ENCODE measurements around the gene DGKI. TPM values are rescaled to one million over a fixed set of nuclear protein-coding genes. Genes with fewer than 3 reads are reported as not detected.

DGKI gene
- total and polyA plus RNA-seq, 2 of the 4 experiments (the other 2 are of a cell fraction): 3.9 to 15.8 TPM

DNA sequence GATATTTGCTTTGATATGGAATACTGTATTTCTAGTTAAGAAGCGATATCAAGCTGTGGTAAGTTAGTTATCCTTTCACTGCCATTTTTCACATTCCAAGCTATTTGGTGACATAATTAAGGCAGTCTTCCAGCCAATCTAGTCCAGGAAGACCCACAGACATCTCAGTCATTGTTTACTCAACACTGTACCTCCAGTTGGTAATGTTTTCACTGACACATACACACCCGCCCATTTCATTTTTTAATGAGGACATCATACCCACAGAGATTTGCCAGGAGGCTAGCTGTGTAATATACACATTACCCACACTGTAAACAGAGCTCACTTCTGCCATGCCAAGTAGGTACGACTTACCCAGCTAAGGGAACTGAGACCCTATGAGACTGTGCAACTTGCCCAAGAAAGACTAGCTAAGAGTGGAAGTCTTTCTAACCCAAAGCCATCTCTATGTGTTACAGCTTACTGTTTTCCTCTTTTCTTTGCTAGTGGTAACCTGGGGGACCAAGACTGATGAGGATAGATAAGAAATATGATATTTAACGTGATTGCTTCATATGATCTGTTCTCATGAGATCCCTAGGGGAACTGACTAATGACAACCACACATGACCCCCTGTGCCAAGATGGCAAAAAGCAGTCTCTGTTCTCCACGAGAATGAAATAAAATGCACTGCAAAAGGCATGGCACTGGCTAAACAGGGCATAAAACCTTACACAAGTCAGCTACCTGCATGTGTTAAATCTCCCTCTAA, 179.0 kb downstream of the DGKI start (continued):
- peak; percentile 59 for TF ChIP-seq FOS (IDR thresholded peaks at IDR 0.05; ENCODE audit: low read depth, low read length)
- TF ChIP-seq RAD21 (IDR thresholded peaks at IDR 0.05; ENCODE audit: low read length): no peak

DNA sequence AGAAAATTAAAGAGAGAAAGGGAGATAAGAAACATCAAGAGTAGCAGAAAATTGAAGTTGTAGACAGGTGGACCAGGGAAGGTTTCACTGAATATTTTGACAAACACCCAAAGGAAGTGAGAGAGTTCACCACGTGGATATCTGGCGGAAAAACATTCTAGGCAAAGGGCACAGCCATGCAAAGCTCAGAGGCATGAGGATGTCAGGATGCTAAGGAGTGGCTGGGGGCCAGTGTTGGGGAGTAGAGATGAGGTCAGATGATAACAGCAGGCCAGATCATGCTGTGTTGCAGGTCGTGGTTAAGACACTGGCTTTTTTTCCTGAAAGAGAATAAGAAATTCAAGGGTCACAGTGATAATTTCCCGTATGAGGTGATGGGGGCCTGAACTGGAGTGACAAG, 181.9 kb downstream of the DGKI start:
- no peak overlapping the region for H3K9ac ChIP-seq (ENCODE audit: low read depth, low read length)
- no peaks in the 10 kb centered on the region for H3K9me3 ChIP-seq (ENCODE audit: control insufficient read depth, insufficient read depth, low read length)
- no peaks in the 10 kb centered on the region for H4K20me1 ChIP-seq (ENCODE audit: insufficient read depth, low read length)
- no peaks in the 10 kb centered on the region for H3K79me1 ChIP-seq (ENCODE audit: low read depth in 1 of 2, low read length in 2 of 2)
- peaks cover 5% of the 10 kb centered on the region for H3K9me1 ChIP-seq (ENCODE audit: insufficient read depth, low read length)
- H2BK15ac ChIP-seq (ENCODE audit: low read depth, low read length): peak overlapping the region; percentile 34; the same call in 1 of the 3 replicates
- H3K4ac ChIP-seq (ENCODE audit: low read depth, low read length): peak overlapping the region; percentile 78
- H3K23ac ChIP-seq (ENCODE audit: low read depth, low read length): peak overlapping the region; percentile 70; the same call in 1 of the 2 replicates
- no peak overlapping the region for H2BK5ac ChIP-seq (ENCODE audit: low read depth, low read length, poor library complexity, severe bottlenecking)
- no peak overlapping the region for H2AFZ ChIP-seq (replicated peaks; ENCODE audit: low read length, poor library complexity)
- H4K8ac ChIP-seq (ENCODE audit: low read depth in 2 of 2, low read length in 2 of 2): peak overlapping the region in 1 of 2 experiments; percentile 36; a peak in 1 of 4 replicates
- peak overlapping the region; percentile 70; the same call in 1 of the 2 replicates for H4K91ac ChIP-seq (ENCODE audit: insufficient read depth, low read depth, low read length)
- no TSS peak for BruUV-seq (replicated peaks)
- no peaks in the 10 kb centered on the region for H3K27me3 ChIP-seq (ENCODE audit: control insufficient read depth, insufficient read depth, low read length)
- DNase-seq (no peak), ATAC-seq (ENCODE audit: low read depth) (no peak)
- no peak overlapping the region for H3K4me3 ChIP-seq (ENCODE audit: insufficient read depth, low read depth, low read length)
- dilution Hi-C loops (cut with HindIII; ENCODE audit: low sequenced_read_pairs, unreplicated experiment) (no loop called here), intact Hi-C loops (cut with micrococcal nuclease) (no loop called here), in situ Hi-C loops (cut with MboI; ENCODE audit: low sequenced_read_pairs) (no loop called here)
- WGBS, 2 experiments (ENCODE audit: extremely low coverage in 2 of 2, insufficient read length in 1 of 2): 64% methylated on average over 2 of the region's 4 CpGs; no CpG with 5 or more reads in 1 of the 2 experiments
- H3K36me3 ChIP-seq (ENCODE audit: control insufficient read depth, insufficient read depth, low read length): no peaks in the 10 kb centered on the region
- H3K56ac ChIP-seq (ENCODE audit: extremely low read depth, insufficient read depth, low read length): no peak overlapping the region
- H3K4me2 ChIP-seq (ENCODE audit: low read depth, low read length): no peak overlapping the region
- peak overlapping the region; percentile 71 for H2BK120ac ChIP-seq (ENCODE audit: low read depth, low read length)
- H2BK20ac ChIP-seq (ENCODE audit: low read depth, low read length): peak overlapping the region; percentile 75
- H4K5ac ChIP-seq (ENCODE audit: low read depth, low read length): peak overlapping the region; percentile 48; the same call in 1 of the 2 replicates
- ChIA-PET CTCF (no interaction called here), POLR2A (ENCODE audit: unreplicated experiment) (no interaction called here)
- H3K4me1 ChIP-seq (ENCODE audit: control insufficient read depth, insufficient read depth, low read length): peaks cover 11% of the 10 kb centered on the region
- H3K18ac ChIP-seq (ENCODE audit: low read depth, low read length): peak overlapping the region; percentile 61; the same call in 1 of the 2 replicates
- H3K27ac ChIP-seq (ENCODE audit: insufficient read depth, low read length): no peak overlapping the region
- peak overlapping the region; percentile 60; the same call in 1 of the 2 replicates for H2AK5ac ChIP-seq (ENCODE audit: low read depth, low read length)
- 0 out of 2 replicates have a peak overlapping the region, but pooled peaks have one; percentile 52 for H3K14ac ChIP-seq (replicated peaks; ENCODE audit: low read depth, low read length)
- H2AK9ac ChIP-seq (replicated peaks; ENCODE audit: low read depth, low read length, poor library complexity): no peak overlapping the region
- TF ChIP-seq RCOR1 (IDR thresholded peaks at IDR 0.05; ENCODE audit: insufficient replicate concordance, low read length) (no peak), MAFK (IDR thresholded peaks at IDR 0.05; ENCODE audit: low read depth, low read length) (no peak), RAD21 (IDR thresholded peaks at IDR 0.05; ENCODE audit: low read length) (no peak), USF2 (IDR thresholded peaks at IDR 0.05; ENCODE audit: low read depth, low read length) (no peak), ELK1 (IDR thresholded peaks at IDR 0.05; ENCODE audit: borderline replicate concordance, low read depth, low read length) (no peak), CEBPB (IDR thresholded peaks at IDR 0.05; ENCODE audit: low read depth, low read length) (no peak), FOS (IDR thresholded peaks at IDR 0.05; ENCODE audit: low read depth, low read length) (no peak), POLR2A (IDR thresholded peaks at IDR 0.05; ENCODE audit: low read depth, low read length) (no peak), RFX5 (IDR thresholded peaks at IDR 0.05; ENCODE audit: low read depth, low read length) (no peak), BHLHE40 (IDR thresholded peaks at IDR 0.05; ENCODE audit: low read depth, low read length) (no peak), MAZ (IDR thresholded peaks at IDR 0.05; ENCODE audit: borderline replicate concordance, low read depth, low read length) (no peak), CHD1 (IDR thresholded peaks at IDR 0.05; ENCODE audit: low read depth, low read length) (no peak), NFE2L2 (IDR thresholded peaks at IDR 0.05; ENCODE audit: low read depth, low read length) (no peak), SMC3 (IDR thresholded peaks at IDR 0.05; ENCODE audit: low read depth, low read length) (no peak)
